Measurements from ENCODE around the gene IGSF6.

- no peak for TF ChIP-seq CTCF (conservative IDR thresholded peaks at IDR 0.05; ENCODE audit: low read depth, low read length)
- no peak for TF ChIP-seq EZH2 (IDR thresholded peaks at IDR 0.05; ENCODE audit: low read length, unreplicated experiment)
Observed at GRCh38 chr16:21634216-21634615, 18.2 kb downstream of the IGSF6 start.
